ENCODE data around the gene PLCH1.

DNA sequence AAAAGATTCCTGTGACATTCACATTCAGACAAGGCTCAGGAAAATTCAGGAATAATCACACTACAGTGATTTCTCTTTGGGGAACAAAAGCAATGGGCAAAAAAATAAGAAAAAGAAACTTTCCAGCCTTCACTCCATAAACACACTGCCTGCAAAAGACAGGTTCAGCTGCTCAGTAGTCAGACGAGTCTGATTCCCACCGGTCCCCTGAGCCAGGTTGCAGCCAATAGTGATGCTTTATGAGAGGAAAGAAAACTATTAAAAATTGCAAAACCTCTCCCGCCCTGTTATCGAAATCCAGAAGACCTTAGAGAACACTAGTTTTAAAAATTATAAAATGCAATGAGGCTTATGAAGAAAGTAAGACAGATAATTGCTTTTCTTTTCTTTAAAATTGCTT is 8.5 kb downstream of the PLCH1 start:
- TF ChIP-seq, protein P1, sequence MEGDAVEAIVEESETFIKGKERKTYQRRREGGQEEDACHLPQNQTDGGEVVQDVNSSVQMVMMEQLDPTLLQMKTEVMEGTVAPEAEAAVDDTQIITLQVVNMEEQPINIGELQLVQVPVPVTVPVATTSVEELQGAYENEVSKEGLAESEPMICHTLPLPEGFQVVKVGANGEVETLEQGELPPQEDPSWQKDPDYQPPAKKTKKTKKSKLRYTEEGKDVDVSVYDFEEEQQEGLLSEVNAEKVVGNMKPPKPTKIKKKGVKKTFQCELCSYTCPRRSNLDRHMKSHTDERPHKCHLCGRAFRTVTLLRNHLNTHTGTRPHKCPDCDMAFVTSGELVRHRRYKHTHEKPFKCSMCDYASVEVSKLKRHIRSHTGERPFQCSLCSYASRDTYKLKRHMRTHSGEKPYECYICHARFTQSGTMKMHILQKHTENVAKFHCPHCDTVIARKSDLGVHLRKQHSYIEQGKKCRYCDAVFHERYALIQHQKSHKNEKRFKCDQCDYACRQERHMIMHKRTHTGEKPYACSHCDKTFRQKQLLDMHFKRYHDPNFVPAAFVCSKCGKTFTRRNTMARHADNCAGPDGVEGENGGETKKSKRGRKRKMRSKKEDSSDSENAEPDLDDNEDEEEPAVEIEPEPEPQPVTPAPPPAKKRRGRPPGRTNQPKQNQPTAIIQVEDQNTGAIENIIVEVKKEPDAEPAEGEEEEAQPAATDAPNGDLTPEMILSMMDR (IDR thresholded peaks at IDR 0.05; ENCODE audit: low read depth, low read length, poor library complexity, severe bottlenecking): no peak
- no peak for TF ChIP-seq EZH2phosphoT487 (IDR thresholded peaks at IDR 0.05; ENCODE audit: borderline replicate concordance, low read length)
